Skeletal muscle satellite cell (primary cell): ENCODE data around the gene SH3D19.
"Not testable (repeated sequence)": the region's sequence is repeated elsewhere in the genome, so short reads cannot be mapped to it uniquely, and the experiment has no call there.

Experiments used
- H3K27me3 ChIP-seq: 2 replicates; pipeline ENCODE4 v1.7.0; 2013; ENCODE audit warnings: low read length; ENCODE audit not compliant: control insufficient read depth, insufficient read depth
- H3K36me3 ChIP-seq: 2 replicates; pipeline ENCODE4 v1.7.0; 2013; ENCODE audit warnings: mild to moderate bottlenecking, control low read depth, low read length; ENCODE audit not compliant: insufficient read depth
- H3K4me1 ChIP-seq: 2 replicates; pipeline ENCODE4 v1.7.0; 2013; ENCODE audit warnings: low read length; ENCODE audit not compliant: control insufficient read depth, insufficient read depth
- H3K4me2 ChIP-seq: 2 replicates; pipeline ENCODE4 v1.7.0; 2013; ENCODE audit warnings: mild to moderate bottlenecking, low read length
- H3K4me3 ChIP-seq: 2 replicates; pipeline ENCODE4 v1.7.0; 2013; ENCODE audit warnings: low read length
- H3K9ac ChIP-seq: 2 replicates; pipeline ENCODE4 v1.7.0; 2013; ENCODE audit warnings: mild to moderate bottlenecking, low read depth, low read length, moderate library complexity
- H3K9me3 ChIP-seq: replicated peaks from 2 replicates; pipeline ENCODE4 v1.7.0; 2013; ENCODE audit warnings: mild to moderate bottlenecking, control low read depth, low read length

Gene SH3D19

DNA sequence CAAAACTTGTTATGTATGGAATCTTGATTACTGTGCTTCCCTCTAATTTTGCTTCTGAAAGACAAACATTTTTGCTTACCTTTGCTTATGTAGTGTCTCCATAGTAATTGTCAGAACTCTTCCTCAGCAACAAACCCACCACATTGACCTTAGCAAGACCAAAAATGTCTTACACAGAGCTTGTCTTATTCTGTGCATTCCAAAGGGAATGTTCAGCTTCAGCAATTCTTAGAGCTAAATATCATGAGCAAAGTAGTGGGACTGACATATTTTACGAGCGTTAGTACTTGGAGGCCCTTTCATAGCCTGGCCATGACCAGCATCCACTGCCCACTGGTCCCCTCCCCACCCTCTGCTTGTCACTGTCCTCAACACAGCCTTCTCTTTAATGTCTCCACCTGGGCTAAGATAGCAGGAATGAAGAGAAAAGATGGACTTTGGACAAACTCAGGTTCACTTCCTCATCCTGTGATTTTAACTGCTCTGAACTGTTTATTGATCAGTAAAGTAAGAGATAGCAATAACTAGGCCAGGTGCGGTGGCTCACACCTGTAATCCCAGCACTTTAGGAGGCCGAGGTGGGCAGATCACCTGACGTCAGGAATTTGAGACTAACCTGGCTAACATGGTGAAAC is 15.5 kb upstream of the SH3D19 start:
- Histone ChIP-seq H3K9me3 (no peaks in the 10 kb centered on the region), H3K4me2 (no peak overlapping the region), H3K27me3 (no peaks in the 10 kb centered on the region), H3K9ac (no peak overlapping the region), H3K36me3 (no peaks in the 10 kb centered on the region), H3K4me3 (no peak overlapping the region), H3K4me1 (no peaks in the 10 kb centered on the region)

DNA sequence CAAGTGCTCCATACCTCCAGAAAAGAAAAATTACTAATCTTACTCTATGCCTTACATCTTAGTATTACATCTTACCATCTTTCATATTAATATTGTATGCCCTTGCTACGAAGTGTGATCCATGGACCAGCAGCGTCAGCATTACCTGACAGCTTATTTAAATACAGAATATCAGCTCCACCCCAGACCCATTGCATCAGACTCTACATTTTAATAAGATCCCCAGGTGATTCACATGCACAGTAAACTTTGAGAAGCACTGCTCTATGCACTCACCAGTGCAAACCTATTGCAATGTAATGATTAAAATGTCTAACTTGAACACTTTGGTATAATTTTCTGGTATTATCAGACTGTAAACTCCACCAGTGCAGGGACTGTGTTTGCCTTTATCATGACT is 14.1 kb upstream of the SH3D19 start:
- Histone ChIP-seq H3K4me3 (no peak overlapping the region), H3K4me1 (no peaks in the 10 kb centered on the region), H3K27me3 (no peaks in the 10 kb centered on the region), H3K4me2 (no peak overlapping the region), H3K9me3 (no peaks in the 10 kb centered on the region), H3K9ac (no peak overlapping the region), H3K36me3 (no peaks in the 10 kb centered on the region)

DNA sequence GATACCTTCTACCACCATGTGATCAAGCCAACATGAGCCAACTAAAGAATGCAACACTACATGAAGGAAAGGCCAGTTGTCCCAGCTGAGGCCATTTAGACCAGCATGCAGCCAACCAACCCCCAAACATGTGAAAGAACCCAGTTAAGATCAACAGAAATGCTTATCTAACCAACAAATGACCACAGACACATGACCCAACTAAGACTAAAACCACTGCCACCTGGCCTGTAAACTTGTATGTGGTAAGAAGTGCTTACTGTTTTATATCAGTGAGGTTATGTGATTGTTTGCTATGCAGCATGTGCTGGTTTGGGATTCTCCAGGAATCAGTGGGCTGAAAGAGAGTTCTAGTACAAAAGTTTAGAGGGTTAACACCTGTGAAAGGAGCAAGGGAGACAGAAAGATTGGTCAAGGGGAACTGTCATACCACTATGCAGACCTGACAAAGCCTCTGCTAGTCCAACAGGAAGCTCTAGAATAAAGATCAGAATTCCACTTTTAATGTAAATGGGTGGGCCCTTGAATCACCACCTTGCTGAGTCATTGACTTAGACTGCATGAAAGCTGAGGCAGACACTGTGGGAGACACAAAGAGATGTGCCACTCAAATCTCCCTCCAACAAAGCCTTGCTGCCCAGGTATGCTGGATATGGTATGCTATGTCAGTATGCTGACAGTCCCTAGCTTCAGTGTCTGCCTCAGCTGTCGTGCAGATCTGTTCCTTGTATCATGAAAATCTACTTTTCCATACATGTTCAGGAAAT is 6.1 kb upstream of the SH3D19 start:
- Histone ChIP-seq H3K9me3 (no peaks in the 10 kb centered on the region), H3K9ac (no peak overlapping the region), H3K4me3 (no peak overlapping the region), H3K4me2 (no peak overlapping the region), H3K36me3 (no peaks in the 10 kb centered on the region), H3K4me1 (peaks cover 19% of the 10 kb centered on the region), H3K27me3 (no peaks in the 10 kb centered on the region)

DNA sequence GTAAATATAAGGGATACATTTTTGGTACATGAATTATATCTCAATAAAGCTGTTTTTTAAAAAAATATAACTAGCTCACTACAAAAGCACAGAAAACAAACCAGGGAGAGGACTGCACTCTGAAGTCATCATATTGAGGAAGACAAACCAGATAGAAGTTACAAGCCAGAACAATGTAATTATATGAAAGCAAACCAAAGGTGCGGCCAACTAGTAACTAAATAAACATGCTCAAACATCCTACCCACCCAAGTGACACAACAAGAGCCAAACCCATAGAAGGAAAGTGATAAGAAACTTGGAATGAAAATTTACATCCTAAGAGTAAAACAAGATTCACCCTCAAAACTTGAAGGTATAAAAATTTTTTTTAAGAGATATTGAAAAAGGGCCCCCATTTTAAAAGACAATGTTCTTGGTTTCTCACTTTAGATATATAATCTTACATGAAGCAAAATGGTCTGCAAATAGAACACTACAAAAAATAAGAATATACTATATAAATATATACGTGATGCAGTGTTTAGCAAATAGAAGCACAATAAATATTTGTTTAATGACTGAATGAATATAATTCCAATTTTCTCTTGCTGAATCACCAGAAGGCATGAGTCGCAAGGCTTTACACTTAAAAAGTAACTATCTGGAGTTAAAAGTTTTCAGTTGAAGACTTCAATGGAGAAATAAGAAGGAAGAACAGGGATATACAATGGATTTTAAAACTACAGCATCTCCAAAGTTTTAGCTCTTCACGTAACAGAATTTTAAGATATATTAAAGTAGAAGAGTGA is 4.0 kb upstream of the SH3D19 start:
- peak overlapping the region; percentile 10 for H3K4me2 ChIP-seq
- H3K27me3 ChIP-seq, result no peaks in the 10 kb centered on the region
- no peak overlapping the region for H3K9ac ChIP-seq

DNA sequence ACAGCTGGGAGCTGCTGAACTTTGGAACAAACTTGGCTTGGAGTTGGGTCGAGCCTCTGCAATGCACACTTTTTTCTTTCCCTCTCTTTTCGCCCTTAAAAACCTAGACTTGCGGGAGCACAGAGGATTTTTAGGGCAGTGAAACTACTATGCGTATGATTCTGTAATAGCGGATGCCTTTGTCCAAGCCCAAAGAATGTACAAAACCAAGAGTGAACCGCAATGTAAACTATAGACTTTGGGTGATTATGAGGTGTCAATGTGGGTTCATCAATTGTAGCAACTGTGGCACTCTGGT is 493 bp upstream of the SH3D19 start:
- no peaks in the 10 kb centered on the region for H3K27me3 ChIP-seq
- peak overlapping the region; percentile 85 for H3K4me2 ChIP-seq
- no peaks in the 10 kb centered on the region for H3K9me3 ChIP-seq
- H3K4me3 ChIP-seq, result peak overlapping the region; percentile 93
- H3K4me1 ChIP-seq, result peaks cover 16% of the 10 kb centered on the region
- no peaks in the 10 kb centered on the region for H3K36me3 ChIP-seq
- H3K9ac ChIP-seq, result peak overlapping the region; percentile 84

More for the DNA sequence above, 4.0 kb upstream of the SH3D19 start:
- no peak overlapping the region for H3K4me3 ChIP-seq
- H3K36me3 ChIP-seq, result no peaks in the 10 kb centered on the region
- H3K4me1 ChIP-seq, result peaks cover 23% of the 10 kb centered on the region
- no peaks in the 10 kb centered on the region for H3K9me3 ChIP-seq

DNA sequence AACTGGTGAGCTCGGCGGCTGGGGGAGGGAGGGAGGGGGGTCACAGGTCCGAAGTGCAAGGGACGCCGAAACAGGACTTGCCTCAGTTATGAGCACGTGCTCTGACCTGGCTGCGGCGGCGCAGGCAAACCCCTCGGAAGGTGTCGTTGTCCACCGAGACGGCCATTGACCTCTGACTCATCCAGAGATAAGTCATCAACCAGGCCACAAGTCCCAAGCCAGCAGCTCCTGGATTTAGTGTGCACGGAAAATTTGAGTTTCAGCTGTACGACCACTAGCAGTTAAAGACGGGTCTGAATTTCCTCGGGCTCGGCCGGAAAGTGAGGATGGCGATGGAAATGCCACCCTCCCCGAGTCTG is 674 bp downstream of the SH3D19 start:
- Histone ChIP-seq H3K4me1 (peaks cover 11% of the 10 kb centered on the region), H3K9ac (peak overlapping the region; percentile 84), H3K36me3 (no peaks in the 10 kb centered on the region), H3K27me3 (no peaks in the 10 kb centered on the region), H3K9me3 (no peaks in the 10 kb centered on the region), H3K4me2 (peak overlapping the region; percentile 85), H3K4me3 (peak overlapping the region; percentile 93)

DNA sequence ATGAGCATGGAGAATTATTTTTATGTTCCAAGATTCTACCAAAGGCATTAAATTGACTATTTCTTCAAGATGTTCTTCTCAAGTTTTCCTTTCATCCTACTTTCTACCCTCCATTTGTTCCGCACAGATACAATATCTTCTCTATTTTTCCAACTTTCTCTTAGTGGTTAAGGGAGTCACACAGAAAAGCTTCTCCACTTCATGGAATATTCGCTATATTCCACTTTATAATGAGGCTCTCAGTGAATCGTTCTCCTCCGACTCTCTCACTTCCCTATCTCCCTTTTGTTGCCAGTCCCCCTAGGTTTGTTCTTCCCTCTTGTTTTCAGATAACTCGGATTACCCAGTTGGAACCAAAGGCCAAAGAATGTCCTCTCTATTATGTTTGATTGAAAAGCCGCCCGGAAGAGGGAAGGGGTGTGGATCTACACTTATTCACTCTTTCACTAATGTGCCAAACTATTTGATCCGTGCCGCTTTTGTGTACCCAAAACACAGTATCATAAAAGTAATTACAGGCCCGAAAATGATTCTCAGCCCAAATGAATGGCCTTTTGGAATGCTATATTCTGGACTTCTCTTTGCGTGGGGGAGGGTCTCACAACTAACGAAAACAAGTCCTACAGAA is 1.2 kb downstream of the SH3D19 start:
- H3K9me3 ChIP-seq, result no peaks in the 10 kb centered on the region
- no peaks in the 10 kb centered on the region for H3K36me3 ChIP-seq
- H3K27me3 ChIP-seq, result no peaks in the 10 kb centered on the region
- H3K4me1 ChIP-seq, result peaks cover 7% of the 10 kb centered on the region
- no peak overlapping the region for H3K9ac ChIP-seq
- H3K4me2 ChIP-seq, result peak overlapping the region; percentile 85
- peak overlapping the region; percentile 93 for H3K4me3 ChIP-seq

DNA sequence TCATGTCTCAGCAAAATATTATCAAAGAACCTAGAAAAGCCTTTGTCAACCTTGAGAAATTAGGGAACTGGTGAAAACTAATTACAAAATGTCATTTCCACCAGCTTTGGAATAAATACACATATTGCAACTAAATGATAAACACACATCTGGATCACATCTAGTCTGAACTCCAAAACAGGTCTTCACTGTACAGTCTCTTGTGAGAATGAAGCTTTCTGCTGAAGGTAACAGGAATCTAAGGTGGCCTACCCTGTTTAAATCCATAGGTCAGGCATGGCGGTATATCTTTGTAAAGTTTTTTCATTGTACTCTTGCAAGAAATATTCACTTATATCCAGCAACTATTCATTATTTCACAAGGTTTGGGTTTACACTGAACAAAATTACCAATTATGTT is 1.7 kb downstream of the SH3D19 start:
- no peaks in the 10 kb centered on the region for H3K36me3 ChIP-seq
- no peak overlapping the region for H3K9ac ChIP-seq
- peaks cover 3% of the 10 kb centered on the region for H3K4me1 ChIP-seq
- peak overlapping the region; percentile 93 for H3K4me3 ChIP-seq
- H3K9me3 ChIP-seq, result no peaks in the 10 kb centered on the region
- no peaks in the 10 kb centered on the region for H3K27me3 ChIP-seq
- H3K4me2 ChIP-seq, result peak overlapping the region; percentile 85

DNA sequence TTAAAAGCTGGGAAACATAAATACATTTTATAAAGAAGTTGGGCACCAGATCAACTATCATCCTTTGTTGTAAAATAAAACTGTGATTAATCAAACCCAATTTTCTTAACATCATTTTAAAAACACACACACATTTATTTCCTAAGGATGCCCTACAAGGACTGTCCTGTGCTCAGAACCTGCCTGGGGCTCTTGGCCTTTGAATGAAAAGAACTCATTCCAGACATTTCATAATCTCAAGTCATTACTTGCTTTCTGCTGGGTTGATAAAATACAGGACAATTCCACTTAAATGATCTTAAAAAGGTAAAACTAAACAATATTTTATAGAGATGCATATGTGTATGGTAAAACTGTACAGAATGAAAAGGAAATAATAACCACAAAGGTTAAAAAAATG is 2.8 kb downstream of the SH3D19 start:
- no peak overlapping the region for H3K9ac ChIP-seq
- H3K4me2 ChIP-seq, result no peak overlapping the region
- H3K4me1 ChIP-seq, result peaks cover 3% of the 10 kb centered on the region
- H3K9me3 ChIP-seq, result no peaks in the 10 kb centered on the region
- H3K4me3 ChIP-seq, result no peak overlapping the region
- no peaks in the 10 kb centered on the region for H3K27me3 ChIP-seq
- no peaks in the 10 kb centered on the region for H3K36me3 ChIP-seq

DNA sequence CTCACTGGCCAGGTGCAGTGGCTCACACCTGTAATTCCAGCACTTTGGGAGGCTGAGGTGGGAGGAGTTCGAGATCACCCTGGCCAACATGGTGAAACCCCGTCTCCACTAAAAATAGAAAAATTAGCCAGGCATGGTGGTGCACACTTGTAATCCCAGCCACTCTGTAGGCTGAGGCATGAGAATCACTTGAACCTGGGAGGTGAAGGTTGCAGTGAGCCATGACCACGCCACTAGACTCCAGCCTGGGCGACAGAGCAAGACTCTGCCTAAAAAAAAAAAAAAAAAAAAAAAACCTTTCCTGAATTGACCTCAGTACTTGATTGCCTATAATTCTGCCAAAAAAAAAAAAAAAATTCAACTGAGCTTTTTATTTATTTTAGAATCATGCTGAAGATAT is 3.2 kb downstream of the SH3D19 start:
- H3K4me2 ChIP-seq, H3K9ac ChIP-seq, H3K4me1 ChIP-seq, H3K9me3 ChIP-seq, H3K4me3 ChIP-seq, H3K27me3 ChIP-seq, H3K36me3 ChIP-seq: not testable (repeated sequence)

DNA sequence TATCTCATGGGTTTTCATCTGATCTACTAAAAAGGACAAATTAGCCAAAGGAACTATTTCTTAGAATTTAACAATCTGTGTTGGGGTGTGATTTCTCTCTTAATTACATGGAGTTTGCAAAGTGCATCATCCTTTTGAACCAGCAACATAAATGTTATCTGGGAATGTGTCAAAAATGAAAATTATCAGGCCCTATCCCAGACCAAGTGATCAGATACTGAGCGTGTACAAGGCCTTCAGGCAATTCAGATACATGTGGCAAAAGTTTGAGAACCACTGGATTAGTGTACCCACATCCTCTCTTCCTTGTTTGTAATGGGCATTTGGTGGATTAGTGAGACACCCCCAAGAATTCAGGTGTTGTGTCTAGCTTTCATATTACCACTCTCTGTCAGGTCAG is 3.8 kb downstream of the SH3D19 start:
- Histone ChIP-seq H3K4me3 (no peak overlapping the region), H3K9me3 (no peaks in the 10 kb centered on the region), H3K36me3 (no peaks in the 10 kb centered on the region), H3K4me1 (peaks cover 3% of the 10 kb centered on the region), H3K27me3 (no peaks in the 10 kb centered on the region), H3K4me2 (no peak overlapping the region), H3K9ac (no peak overlapping the region)
